Measurements from ENCODE around the gene EXOSC5.

EXOSC5 gene

DNA sequence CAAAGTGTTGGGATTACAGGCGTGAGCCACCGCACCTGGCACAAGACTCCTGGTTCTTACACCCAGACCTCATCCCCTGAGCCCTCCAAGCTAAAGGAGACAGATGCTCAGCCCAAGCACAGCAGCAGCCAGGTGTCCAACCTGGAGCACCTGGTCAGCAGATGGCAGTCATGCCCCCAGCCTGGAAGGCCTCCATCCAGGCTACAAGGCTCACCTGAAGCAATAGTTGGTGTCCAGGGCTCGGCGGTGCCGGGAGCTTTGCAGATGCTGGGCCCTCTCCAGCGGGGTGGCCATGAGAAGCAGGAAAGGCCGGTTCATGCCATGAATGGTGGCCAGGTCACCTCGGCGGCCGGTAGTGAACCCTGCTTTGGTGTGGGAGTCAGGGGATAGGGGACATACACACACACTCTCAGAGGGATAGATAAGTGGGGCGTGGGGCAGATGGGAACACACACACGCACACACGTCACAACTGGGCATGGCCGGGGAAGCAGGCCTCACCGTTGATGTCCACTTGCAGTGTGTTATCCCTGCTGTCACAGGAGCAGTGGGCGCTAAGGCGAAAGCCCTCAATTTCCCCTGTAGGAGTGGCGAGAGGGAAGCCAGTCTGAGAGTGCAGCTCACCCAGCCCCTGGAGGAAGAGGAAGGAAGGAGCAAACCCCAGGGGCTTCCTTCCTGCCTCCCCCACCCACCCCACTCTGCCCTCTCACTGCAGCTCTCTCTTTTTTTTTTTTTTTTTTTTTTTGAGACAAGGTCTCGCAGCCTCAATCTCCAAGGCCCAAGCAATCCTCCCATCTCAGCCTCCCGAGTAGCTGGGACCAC is 55.3 kb downstream of the EXOSC5 start:
- no peak for DNase-seq

DNA sequence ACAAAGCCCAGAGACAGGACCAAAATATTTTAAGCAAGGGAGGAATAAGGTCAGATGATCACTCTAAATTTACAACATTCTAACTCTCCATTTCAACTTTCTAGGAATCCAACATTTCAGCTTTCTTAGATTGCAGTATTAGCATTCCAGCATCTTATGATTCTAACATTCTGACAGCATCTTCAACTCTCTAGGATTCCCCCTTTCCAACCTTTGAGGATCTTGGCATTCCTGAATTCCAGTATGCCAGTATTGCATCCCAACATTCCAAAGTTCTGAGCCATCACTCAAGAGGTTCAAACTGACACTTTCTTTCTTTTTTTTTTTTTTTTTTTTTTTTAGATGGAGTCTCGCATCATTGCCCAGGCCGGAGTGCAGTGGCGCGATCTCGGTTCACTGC is 57.2 kb downstream of the EXOSC5 start:
- no peak for DNase-seq
